HCT116 (cell line): ENCODE results near the gene HOXA1. TPM values are rescaled to one million over a fixed set of nuclear protein-coding genes. Genes with fewer than 3 reads are reported as not detected.

ENCODE experiments used
- ATAC-seq: fragments of 200-7000 bp; cut with Tn5 transposase; 2 replicates; pipeline ENCODE4 v1.9.1; 2020; ENCODE audit warnings: mild to moderate bottlenecking, moderate library complexity
- BruUV-seq: library from RNA; stranded (reverse); fragments of 400-500 nt; replicated peaks from 2 replicates; lab custom pipeline; 2021; lab: Mats Ljungman, UMichigan
- CTCF ChIA-PET: fragments of 300-600 bp; sonication (Branson Sonifier 250); formaldehyde crosslinking; loops from one replicate; lab custom pipeline; 2021; ENCODE audit warnings: antibody characterized with exemption; lab: Charles Lee
- POLR2A ChIA-PET: fragments of 300-600, 350-600 bp; sonication (Branson Sonifier 250); formaldehyde crosslinking; loops from one replicate; lab custom pipeline; 2021; ENCODE audit warnings: antibody characterized with exemption; lab: Charles Lee
- RAD21 ChIA-PET, 2 experiments: fragments of 300-600 bp; sonication (Branson Sonifier 250); formaldehyde crosslinking; loops; one replicate each; lab custom pipeline; 2023; ENCODE audit warnings: low total read pairs in 2 of 2; ENCODE audit not compliant: uncharacterized antibody in 2 of 2, unreplicated experiment in 2 of 2, low non-redundant PET in 1 of 2; lab: Charles Lee
- DNase-seq: peaks from one replicate; pipeline ENCODE4 v3.0.0-alpha.2; 2010; ENCODE audit warnings: low read depth, low spot score
- H2AFZ ChIP-seq: fragments of 200-600 bp; shearing (Covaris generic), sonication (generic); 2 replicates; pipeline ENCODE4 v1.6.1; 2017; ENCODE audit warnings: low read depth, mixed run types, mixed read lengths, antibody characterized with exemption, low read length; ENCODE audit not compliant: poor library complexity, severe bottlenecking
- H3K27ac ChIP-seq: 2 replicates; pipeline ENCODE4 v1.5.1; 2012; ENCODE audit warnings: low read depth, low read length
- H3K27me3 ChIP-seq: fragments of 200-600 bp; sonication (generic); 2 replicates; pipeline ENCODE4 v1.6.1; 2016; ENCODE audit warnings: mixed run types, low read length, mixed read lengths; ENCODE audit not compliant: insufficient read depth
- H3K36me3 ChIP-seq, 2 experiments: fragments of 200-500 bp in 1 of 2; fragments of 200-600 bp in 1 of 2; sonication (Bioruptor generic) in 1 of 2; sonication (generic) in 1 of 2; 2 replicates each; pipeline versions ENCODE4 v1.5.1 to v1.6.1; 2014 to 2016; ENCODE audit warnings: low read length in 2 of 2, inconsistent platforms in 1 of 2, mixed read lengths in 1 of 2, mixed run types in 1 of 2; ENCODE audit not compliant: insufficient read depth in 2 of 2, control insufficient read depth in 1 of 2
- H3K4me1 ChIP-seq, 2 experiments: fragments of 200-600 bp in 1 of 2; sonication (generic) in 1 of 2; 2 replicates each; pipeline versions ENCODE4 v1.5.1 to v1.6.1; 2012 to 2017; ENCODE audit warnings: low read length in 2 of 2, inconsistent platforms in 1 of 2, mild to moderate bottlenecking in 1 of 2, mixed read lengths in 1 of 2, mixed run types in 1 of 2, moderate library complexity in 1 of 2; ENCODE audit not compliant: insufficient read depth in 2 of 2, control insufficient read depth in 1 of 2
- H3K4me2 ChIP-seq: fragments of 200-600 bp; sonication (generic); 2 replicates; pipeline ENCODE4 v1.6.1; 2017; ENCODE audit warnings: mixed run types, low read length, mixed read lengths
- H3K4me3 ChIP-seq, 2 experiments: fragments of 200-600 bp in 1 of 2; sonication (generic) in 1 of 2; replicated peaks in 1 of 2; 2 replicates each; pipeline ENCODE4 v1.5.1; 2011 to 2016; ENCODE audit warnings: low read length in 2 of 2, control low read depth in 1 of 2, low read depth in 1 of 2, mild to moderate bottlenecking in 1 of 2, mixed read lengths in 1 of 2, mixed run types in 1 of 2
- H3K79me2 ChIP-seq: fragments of 200-600 bp; sonication (generic); 2 replicates; pipeline ENCODE4 v1.6.1; 2017; ENCODE audit warnings: mild to moderate bottlenecking, mixed run types, low read length, moderate library complexity, mixed read lengths; ENCODE audit not compliant: insufficient read depth
- H3K9ac ChIP-seq: fragments of 200-600 bp; sonication (generic); 2 replicates; pipeline ENCODE4 v1.6.1; 2016; ENCODE audit warnings: low read length, mixed read lengths
- H3K9me2 ChIP-seq: fragments of 200-600 bp; sonication (generic), shearing (Covaris generic); 2 replicates; pipeline ENCODE4 v1.6.1; 2017; ENCODE audit warnings: mixed run types, mild to moderate bottlenecking, moderate library complexity; ENCODE audit not compliant: insufficient read depth
- H3K9me3 ChIP-seq, 2 experiments: fragments of 200-500 bp in 1 of 2; fragments of 200-600 bp in 1 of 2; sonication (Bioruptor generic) in 1 of 2; sonication (generic) in 1 of 2; 2 replicates each; pipeline ENCODE4 v1.6.1; 2014 to 2017; ENCODE audit warnings: low read length in 2 of 2, mixed read lengths in 2 of 2, inconsistent platforms in 1 of 2, low read depth in 1 of 2, mild to moderate bottlenecking in 1 of 2, mixed run types in 1 of 2, moderate library complexity in 1 of 2; ENCODE audit not compliant: control insufficient read depth in 1 of 2, insufficient read depth in 1 of 2
- H4K20me1 ChIP-seq: fragments of 200-600 bp; sonication (generic), shearing (Covaris generic); 2 replicates; pipeline ENCODE4 v1.6.1; 2017; ENCODE audit warnings: mixed run types, mild to moderate bottlenecking, moderate library complexity; ENCODE audit not compliant: insufficient read depth
- ATF3 ChIP-seq: IDR thresholded peaks from 2 replicates; pipeline ENCODE4 v1.6.1; 2012
- CBX3 ChIP-seq: IDR thresholded peaks from 2 replicates; pipeline ENCODE4 v1.6.1; 2012; ENCODE audit warnings: low read depth
- CEBPB ChIP-seq: IDR thresholded peaks from 2 replicates; pipeline ENCODE4 v1.6.1; 2012; ENCODE audit warnings: low read depth
- EGR1 ChIP-seq: IDR thresholded peaks from 2 replicates; pipeline ENCODE4 v1.6.1; 2012; ENCODE audit warnings: low read depth
- EZH2phosphoT487 ChIP-seq: fragments of 200-600 bp; IDR thresholded peaks from 2 replicates; pipeline ENCODE4 v1.6.1; 2018; ENCODE audit warnings: antibody characterized with exemption, borderline replicate concordance
- POLR2A ChIP-seq: IDR thresholded peaks from 2 replicates; pipeline ENCODE4 v1.7.0; 2011; ENCODE audit warnings: borderline replicate concordance; ENCODE audit not compliant: insufficient read depth, insufficient read length; ENCODE audit errors: extremely low read depth
- RAD21 ChIP-seq: IDR thresholded peaks from 2 replicates; pipeline ENCODE4 v1.6.1; 2012; ENCODE audit warnings: low read depth, mild to moderate bottlenecking
- TCF7L2 ChIP-seq: IDR thresholded peaks from 2 replicates; pipeline ENCODE4 v1.7.0; 2011; ENCODE audit warnings: borderline replicate concordance, inconsistent platforms; ENCODE audit not compliant: insufficient read depth, insufficient read length; ENCODE audit errors: extremely low read depth
- YY1 ChIP-seq: IDR thresholded peaks from 2 replicates; pipeline ENCODE4 v1.6.1; 2011; ENCODE audit warnings: low read length, low read depth, moderate library complexity, mild to moderate bottlenecking; ENCODE audit not compliant: insufficient replicate concordance; ENCODE audit errors: extremely low read depth
- ZFX ChIP-seq: fragments of 450-650 bp; IDR thresholded peaks from 2 replicates; pipeline ENCODE4 v1.6.1; 2017
- ZNF274 ChIP-seq: fragments of 200-500 bp; sonication (Bioruptor generic); IDR thresholded peaks from 2 replicates; pipeline ENCODE4 v1.6.1; 2014; ENCODE audit warnings: mild to moderate bottlenecking, low read depth, low read length, inconsistent platforms
- intact Hi-C: fragments of 100-400 bp; cut with micrococcal nuclease; formaldehyde crosslinking; loops from 2 replicates; pipeline ENCODE4 v1.10.0; 2022
- total RNA-seq: library from RNA; stranded (reverse); gene quantifications from one replicate; pipeline ENCODE4 v1.2.1, GENCODE V29; 2021; ENCODE audit not compliant: unreplicated experiment
- TF ChIP-seq, protein P1 (sequence below): IDR thresholded peaks from 2 replicates; pipeline ENCODE4 v1.6.1; 2011; ENCODE audit warnings: mild to moderate bottlenecking, low read length, moderate library complexity; ENCODE audit not compliant: insufficient replicate concordance; ENCODE audit errors: extremely low read depth
- TF ChIP-seq, protein P2 (sequence below): IDR thresholded peaks from 2 replicates; pipeline ENCODE4 v1.6.1; 2012

The HOXA1 gene
- total RNA-seq, 1 experiment from 2014 or later, result 2.8 TPM

DNA sequence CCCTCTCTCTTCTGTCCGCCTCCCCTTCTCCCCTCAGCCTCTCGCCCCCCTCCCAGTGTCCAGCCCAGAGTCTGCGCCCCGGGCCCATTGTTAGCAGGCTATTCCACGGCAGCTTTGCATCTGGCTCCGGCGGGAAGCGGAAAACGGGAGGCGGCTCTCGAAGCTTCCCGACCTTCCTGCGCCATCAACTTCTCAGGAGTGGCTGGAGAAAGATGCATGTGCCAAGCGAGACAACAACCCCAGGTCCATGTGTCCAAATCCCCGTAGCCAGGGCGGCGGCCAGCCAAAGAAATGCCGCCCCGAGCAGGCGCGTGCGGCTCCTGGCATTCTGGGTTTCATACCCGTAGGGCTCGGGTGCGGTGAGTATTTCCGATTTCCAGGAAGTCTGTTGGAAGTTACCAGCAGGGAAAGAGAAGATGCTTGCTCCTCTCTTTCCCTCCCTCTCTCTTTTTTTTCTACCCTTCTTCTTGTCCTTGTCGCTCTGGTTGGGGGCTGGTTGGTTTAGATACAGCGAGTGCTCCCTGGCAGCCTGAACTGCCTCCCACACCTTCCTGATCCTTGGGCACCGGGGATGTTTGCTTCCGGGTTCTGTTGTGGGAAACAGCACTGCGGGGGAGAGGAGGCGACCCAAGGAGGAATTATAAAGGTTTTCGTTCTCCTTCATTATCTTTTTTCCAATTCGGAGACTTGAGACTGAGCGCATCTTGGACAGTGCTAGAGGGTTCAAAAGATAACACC lies 7.9 kb upstream of the HOXA1 start:
- H3K27me3 ChIP-seq, result no peaks in the 10 kb centered on the region
- no peak for ATAC-seq
- TF ChIP-seq EGR1, result no peak
- TF ChIP-seq, protein P1, sequence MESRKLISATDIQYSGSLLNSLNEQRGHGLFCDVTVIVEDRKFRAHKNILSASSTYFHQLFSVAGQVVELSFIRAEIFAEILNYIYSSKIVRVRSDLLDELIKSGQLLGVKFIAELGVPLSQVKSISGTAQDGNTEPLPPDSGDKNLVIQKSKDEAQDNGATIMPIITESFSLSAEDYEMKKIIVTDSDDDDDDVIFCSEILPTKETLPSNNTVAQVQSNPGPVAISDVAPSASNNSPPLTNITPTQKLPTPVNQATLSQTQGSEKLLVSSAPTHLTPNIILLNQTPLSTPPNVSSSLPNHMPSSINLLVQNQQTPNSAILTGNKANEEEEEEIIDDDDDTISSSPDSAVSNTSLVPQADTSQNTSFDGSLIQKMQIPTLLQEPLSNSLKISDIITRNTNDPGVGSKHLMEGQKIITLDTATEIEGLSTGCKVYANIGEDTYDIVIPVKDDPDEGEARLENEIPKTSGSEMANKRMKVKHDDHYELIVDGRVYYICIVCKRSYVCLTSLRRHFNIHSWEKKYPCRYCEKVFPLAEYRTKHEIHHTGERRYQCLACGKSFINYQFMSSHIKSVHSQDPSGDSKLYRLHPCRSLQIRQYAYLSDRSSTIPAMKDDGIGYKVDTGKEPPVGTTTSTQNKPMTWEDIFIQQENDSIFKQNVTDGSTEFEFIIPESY, result no peak
- TF ChIP-seq ATF3, result no peak
- no peak for TF ChIP-seq CBX3
- TF ChIP-seq RAD21, result no peak
- TF ChIP-seq YY1, result no peak
- TF ChIP-seq CEBPB, result no peak
- TF ChIP-seq ZNF274, result no peak
- TF ChIP-seq TCF7L2, result no peak
- TF ChIP-seq ZFX, result no peak
- TF ChIP-seq, protein P2, sequence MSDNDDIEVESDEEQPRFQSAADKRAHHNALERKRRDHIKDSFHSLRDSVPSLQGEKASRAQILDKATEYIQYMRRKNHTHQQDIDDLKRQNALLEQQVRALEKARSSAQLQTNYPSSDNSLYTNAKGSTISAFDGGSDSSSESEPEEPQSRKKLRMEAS, result no peak
- TF ChIP-seq POLR2A, result no peak
- TF ChIP-seq EZH2phosphoT487, result no peak
- H3K4me1 ChIP-seq, result no peaks in the 10 kb centered on the region
- intact Hi-C loops, result no loop called here
- ChIA-PET CTCF (no interaction called here), RAD21 (no interaction called here), POLR2A (no interaction called here)
- H3K9me2 ChIP-seq, result no peaks in the 10 kb centered on the region
- H3K27ac ChIP-seq, result no peak overlapping the region
- H4K20me1 ChIP-seq, result no peaks in the 10 kb centered on the region
- no TSS peak for BruUV-seq
- no peak overlapping the region for H3K4me2 ChIP-seq
- peaks cover 6% of the 10 kb centered on the region; the same call in 1 of the 2 replicates for H3K79me2 ChIP-seq
- H3K9ac ChIP-seq, result no peak overlapping the region
- H3K9me3 ChIP-seq, result no peaks in the 10 kb centered on the region
- no peaks in the 10 kb centered on the region for H3K36me3 ChIP-seq
- no peak overlapping the region for H2AFZ ChIP-seq
- H3K4me3 ChIP-seq, result no peak overlapping the region
- DNase-seq, result no peak
